Mucosa of descending colon (tissue), 3 donors: Measurements from ENCODE around the gene SMARCB1. TPM values are rescaled to one million over a fixed set of nuclear protein-coding genes. Genes with fewer than 3 reads are reported as not detected.

Source experiments
- ATAC-seq: fragments of 200-7000 bp; cut with Tn5 transposase; one replicate; pipeline ENCODE4 v1.9.1; 2020; ENCODE audit warnings: mild to moderate bottlenecking, moderate library complexity
- DNase-seq, 3 donors: peaks; one replicate each; pipeline ENCODE4 v3.0.0-alpha.2; 2020
- H3K36me3 ChIP-seq: fragments of 200-600 bp; one replicate; pipeline ENCODE4 v1.8.0; 2021; ENCODE audit warnings: low read depth, mild to moderate bottlenecking
- H3K4me1 ChIP-seq: fragments of 200-600 bp; one replicate; pipeline ENCODE4 v1.8.0; 2021; ENCODE audit warnings: low read depth, mild to moderate bottlenecking
- H3K4me3 ChIP-seq: fragments of 200-600 bp; one replicate; pipeline ENCODE4 v1.8.0; 2021; ENCODE audit warnings: mild to moderate bottlenecking
- H3K9me3 ChIP-seq: fragments of 200-600 bp; one replicate; pipeline ENCODE4 v1.8.0; 2021; ENCODE audit warnings: mild to moderate bottlenecking
- CTCF ChIP-seq: fragments of 200-600 bp; IDR thresholded peaks from one replicate; pipeline ENCODE4 v1.8.0; 2022; ENCODE audit warnings: antibody characterized with exemption, mild to moderate bottlenecking
- intact Hi-C, 2 donors: fragments of 100-400 bp; cut with DNase I in 1 of 2; cut with micrococcal nuclease in 1 of 2; formaldehyde crosslinking; loops; one replicate each; pipeline versions ENCODE4 v1.11.0 to v1.11.1; 2022; cut with DNase I, micrococcal nuclease
- total RNA-seq, 3 donors: library from RNA; stranded (reverse); fragmentation: NEBNext Ultra II Directional in 2 of 3; extraction: Animal tissue kit (Norgen Biotek cat#: 25700) in 2 of 3; gene quantifications; one replicate each; pipeline versions ENCODE4 v1.2.1 to v1.2.4, GENCODE V29; 2021 to 2023
- donor health status: DM: no; HTN: no; CAD: no; lungs with moderate emphysema.
- donor health status: DM: no; HTN: no; CAD: no.
- donor health status: DM: no; HTN: yes; CAD: no.

The SMARCB1 gene
- total RNA-seq, 3 donors from 2014 or later = 60.1 to 85.1 (median 69.3) TPM

GRCh38 chr22:23884140-23884539 lies 97.4 kb downstream of the SMARCB1 start:
- H3K9me3 ChIP-seq = no peaks in the 10 kb centered on the region
- ATAC-seq (no peak), DNase-seq (no peak)
- intact Hi-C loops = no loop called here
- no peaks in the 10 kb centered on the region for H3K36me3 ChIP-seq
- TF ChIP-seq CTCF = no peak
- no peak overlapping the region for H3K4me3 ChIP-seq
- no peaks in the 10 kb centered on the region for H3K4me1 ChIP-seq

Other genes starting within 250 kb of the SMARCB1 start
- not detected for gene IGLL1, start 206.7 kb upstream of the SMARCB1 start, total RNA-seq
- gene DRICH1, start 154.6 kb upstream of the SMARCB1 start, total RNA-seq = 1 to 10 TPM in 1 of 3 donors, under 1 TPM in 2; 0.65 to 1.9 (median 0.85) TPM
- gene RGL4, start 96.0 kb upstream of the SMARCB1 start, total RNA-seq = under 1 TPM in 2 of 3 donors, not detected in 1; 0.29 to 0.34 TPM
- 1 to 10 TPM; 3.4 to 7.5 (median 3.7) TPM for gene ZNF70, start 35.9 kb upstream of the SMARCB1 start, total RNA-seq
- gene VPREB3, start 32.5 kb upstream of the SMARCB1 start, total RNA-seq = 1 to 10 TPM in 2 of 3 donors, under 1 TPM in 1; 0.79 to 1.8 (median 1.2) TPM
- under 1 TPM in 1 of 3 donors, not detected in 2; 0.44 TPM for gene C22orf15, start 24.0 kb upstream of the SMARCB1 start, total RNA-seq
- gene CHCHD10, start 19.0 kb upstream of the SMARCB1 start, total RNA-seq = 100 to 1,000 TPM; 279 to 464 (median 462) TPM
- 1 to 10 TPM; 2.0 to 6.3 (median 4.0) TPM for gene MMP11, start 14.1 kb upstream of the SMARCB1 start, total RNA-seq
- 10 to 100 TPM in 1 of 3 donors, 1 to 10 TPM in 2; 4.4 to 18.8 (median 7.9) TPM for gene DERL3, start 52.0 kb downstream of the SMARCB1 start, total RNA-seq
- 10 to 100 TPM; 11.5 to 14.7 (median 12.5) TPM for gene SLC2A11, start 70.9 kb downstream of the SMARCB1 start, total RNA-seq
- gene MIF, start 107.4 kb downstream of the SMARCB1 start, total RNA-seq = 100 to 1,000 TPM; 142 to 414 (median 209) TPM
- gene GSTT2B, start 174.2 kb downstream of the SMARCB1 start, total RNA-seq = 1 to 10 TPM; 1.1 to 4.5 (median 2.0) TPM
- gene DDTL, start 179.9 kb downstream of the SMARCB1 start, total RNA-seq = 1 to 10 TPM in 2 of 3 donors, not detected in 1; 3.8 to 4.0 TPM
- gene DDT, start 187.5 kb downstream of the SMARCB1 start, total RNA-seq = 100 to 1,000 TPM; 151 to 232 (median 190) TPM
- gene GSTT2, start 193.2 kb downstream of the SMARCB1 start, total RNA-seq = not detected
- not detected for gene GSTT4, start 218.5 kb downstream of the SMARCB1 start, total RNA-seq
- 10 to 100 TPM; 66.8 to 87.4 (median 79.2) TPM for gene CABIN1, start 224.3 kb downstream of the SMARCB1 start, total RNA-seq